ENCODE measurements around the gene C9. TPM values are rescaled to one million over a fixed set of nuclear protein-coding genes. Genes with fewer than 3 reads are reported as not detected.
"Not testable (repeated sequence)": the region's sequence is repeated elsewhere in the genome, so short reads cannot be mapped to it uniquely, and the experiment has no call there.

Gene C9
- total RNA-seq, 1 donor from 2014 or later = not detected

DNA sequence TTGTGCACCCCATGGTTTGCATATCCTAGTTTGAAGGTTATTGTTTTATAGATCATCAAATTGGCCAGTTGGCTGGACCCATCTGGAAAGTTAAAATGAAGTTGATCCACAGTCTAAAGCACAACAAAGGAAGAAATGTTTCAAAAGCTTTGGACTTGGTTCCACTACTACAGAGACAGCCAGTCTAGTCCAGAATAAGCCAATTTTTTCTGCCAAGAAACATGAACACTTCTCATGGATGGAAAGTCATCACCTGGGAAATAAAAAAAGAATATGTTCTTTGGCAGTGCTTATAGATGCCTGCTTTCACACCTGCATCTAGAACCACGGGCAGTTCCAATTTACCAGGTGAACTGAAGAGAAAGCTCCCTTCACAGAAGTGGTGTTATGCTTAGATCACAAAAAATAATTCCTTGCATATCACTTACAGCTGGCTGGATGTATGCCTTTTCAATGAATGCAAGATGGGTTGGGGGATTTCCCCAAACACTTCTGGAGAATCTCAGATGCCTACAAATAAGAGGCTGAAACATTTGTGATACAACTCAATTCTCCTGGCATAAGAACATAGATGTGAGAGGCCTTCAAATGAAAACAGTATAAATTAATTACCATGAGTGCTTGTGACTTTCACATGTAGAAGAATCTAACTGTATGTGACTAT is 26.9 kb downstream of the C9 start:
- Mint-ChIP-seq H3K27me3 (ENCODE audit: low read depth) (peaks cover 16% of the 10 kb centered on the region), H3K4me1 (ENCODE audit: low read depth) (no peaks in the 10 kb centered on the region), H3K36me3 (ENCODE audit: low read depth) (no peaks in the 10 kb centered on the region), H3K4me3 (ENCODE audit: unreplicated experiment) (no peak overlapping the region), H3K27ac (ENCODE audit: unreplicated experiment) (no peak overlapping the region), H3K9me3 (ENCODE audit: low read depth) (no peaks in the 10 kb centered on the region)
- TF ChIP-seq, protein P1, sequence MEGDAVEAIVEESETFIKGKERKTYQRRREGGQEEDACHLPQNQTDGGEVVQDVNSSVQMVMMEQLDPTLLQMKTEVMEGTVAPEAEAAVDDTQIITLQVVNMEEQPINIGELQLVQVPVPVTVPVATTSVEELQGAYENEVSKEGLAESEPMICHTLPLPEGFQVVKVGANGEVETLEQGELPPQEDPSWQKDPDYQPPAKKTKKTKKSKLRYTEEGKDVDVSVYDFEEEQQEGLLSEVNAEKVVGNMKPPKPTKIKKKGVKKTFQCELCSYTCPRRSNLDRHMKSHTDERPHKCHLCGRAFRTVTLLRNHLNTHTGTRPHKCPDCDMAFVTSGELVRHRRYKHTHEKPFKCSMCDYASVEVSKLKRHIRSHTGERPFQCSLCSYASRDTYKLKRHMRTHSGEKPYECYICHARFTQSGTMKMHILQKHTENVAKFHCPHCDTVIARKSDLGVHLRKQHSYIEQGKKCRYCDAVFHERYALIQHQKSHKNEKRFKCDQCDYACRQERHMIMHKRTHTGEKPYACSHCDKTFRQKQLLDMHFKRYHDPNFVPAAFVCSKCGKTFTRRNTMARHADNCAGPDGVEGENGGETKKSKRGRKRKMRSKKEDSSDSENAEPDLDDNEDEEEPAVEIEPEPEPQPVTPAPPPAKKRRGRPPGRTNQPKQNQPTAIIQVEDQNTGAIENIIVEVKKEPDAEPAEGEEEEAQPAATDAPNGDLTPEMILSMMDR (IDR thresholded peaks at IDR 0.05) = no peak
- DNase-seq (ENCODE audit: low spot score) = no peak

DNA sequence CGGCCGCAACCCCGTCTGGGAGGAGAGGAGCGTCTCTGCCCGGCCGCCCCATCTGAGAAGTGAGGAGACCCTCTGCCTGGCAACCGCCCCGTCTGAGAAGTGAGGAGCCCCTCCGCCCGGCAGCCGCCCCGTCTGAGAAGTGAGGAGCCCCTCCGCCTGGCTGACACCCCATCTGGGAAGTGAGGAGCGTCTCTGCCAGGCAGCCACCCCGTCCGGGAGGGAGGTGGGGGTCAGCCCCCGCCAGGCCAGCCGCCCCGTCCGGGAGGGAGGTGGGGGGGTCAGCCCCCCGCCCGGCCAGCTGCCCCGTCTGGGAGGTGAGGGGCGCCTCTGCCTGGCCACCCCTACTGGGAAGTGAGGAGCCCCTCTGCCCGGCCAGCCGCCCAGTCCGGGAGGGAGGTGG is 30.0 kb downstream of the C9 start:
- not testable (repeated sequence) for H3K4me1 Mint-ChIP-seq (ENCODE audit: low read depth); DNase-seq (ENCODE audit: low spot score); H3K4me3 Mint-ChIP-seq (ENCODE audit: unreplicated experiment); H3K27ac Mint-ChIP-seq (ENCODE audit: unreplicated experiment); H3K36me3 Mint-ChIP-seq (ENCODE audit: low read depth); H3K9me3 Mint-ChIP-seq (ENCODE audit: low read depth)
- peaks cover 11% of the 10 kb centered on the region for H3K27me3 Mint-ChIP-seq (ENCODE audit: low read depth)

DNA sequence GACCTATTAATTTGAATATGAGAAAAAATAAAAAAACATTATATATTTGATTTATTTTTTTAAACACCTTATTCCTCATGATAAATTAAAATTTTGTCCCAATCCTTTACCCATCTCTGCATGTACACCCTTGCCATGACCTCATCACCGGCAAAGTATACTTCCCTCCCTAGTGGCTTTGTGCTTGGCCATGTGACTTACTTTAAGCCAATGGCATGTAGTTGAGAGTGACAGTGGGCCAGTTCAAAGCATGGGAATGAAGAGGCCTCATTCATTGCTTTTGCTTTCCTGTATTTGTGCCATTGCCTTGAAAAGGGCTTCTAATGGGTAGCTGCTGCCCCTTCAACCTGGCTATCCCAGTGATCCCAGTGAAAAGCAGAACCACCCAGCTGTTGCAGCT is 31.2 kb downstream of the C9 start:
- TF ChIP-seq, protein P1 (IDR thresholded peaks at IDR 0.05) = no peak
- Mint-ChIP-seq H3K36me3 (ENCODE audit: low read depth) (no peaks in the 10 kb centered on the region), H3K27me3 (ENCODE audit: low read depth) (peaks cover 8% of the 10 kb centered on the region), H3K9me3 (ENCODE audit: low read depth) (no peaks in the 10 kb centered on the region), H3K4me1 (ENCODE audit: low read depth) (no peaks in the 10 kb centered on the region), H3K27ac (ENCODE audit: unreplicated experiment) (no peak overlapping the region), H3K4me3 (ENCODE audit: unreplicated experiment) (no peak overlapping the region)
- DNase-seq (ENCODE audit: low spot score) = no peak

DNA sequence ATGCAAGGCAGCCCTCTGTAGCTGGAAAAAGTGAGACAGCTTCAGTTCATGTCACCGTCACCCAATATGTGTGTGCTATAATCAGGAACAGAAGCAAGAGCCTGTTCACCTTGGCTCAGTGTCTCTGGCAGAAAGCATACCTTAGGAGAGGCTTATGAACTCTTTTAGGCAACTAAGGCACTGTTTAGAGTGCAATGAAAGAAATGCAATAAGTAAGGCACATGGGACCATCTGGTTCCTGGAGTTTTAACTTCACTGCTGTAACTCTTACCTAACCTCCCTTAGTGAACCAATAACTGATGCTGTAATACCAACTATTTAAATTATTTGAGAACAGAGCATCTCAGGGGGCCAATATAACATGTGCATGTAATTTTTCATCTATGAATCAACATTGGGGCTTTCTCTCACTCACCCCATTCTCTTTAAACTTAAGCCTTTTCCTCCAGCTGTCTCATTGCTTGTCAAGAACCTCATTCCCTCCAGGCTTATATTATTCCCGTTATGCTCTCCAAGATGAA is 32.4 kb downstream of the C9 start:
- H3K9me3 Mint-ChIP-seq (ENCODE audit: low read depth) = no peaks in the 10 kb centered on the region
- peaks cover 8% of the 10 kb centered on the region for H3K27me3 Mint-ChIP-seq (ENCODE audit: low read depth)
- no peak overlapping the region for H3K4me3 Mint-ChIP-seq (ENCODE audit: unreplicated experiment)
- DNase-seq (ENCODE audit: low spot score) = no peak
- TF ChIP-seq, protein P1 (IDR thresholded peaks at IDR 0.05) = no peak
- no peaks in the 10 kb centered on the region for H3K4me1 Mint-ChIP-seq (ENCODE audit: low read depth)
- no peaks in the 10 kb centered on the region for H3K36me3 Mint-ChIP-seq (ENCODE audit: low read depth)
- H3K27ac Mint-ChIP-seq (ENCODE audit: unreplicated experiment) = no peak overlapping the region

DNA sequence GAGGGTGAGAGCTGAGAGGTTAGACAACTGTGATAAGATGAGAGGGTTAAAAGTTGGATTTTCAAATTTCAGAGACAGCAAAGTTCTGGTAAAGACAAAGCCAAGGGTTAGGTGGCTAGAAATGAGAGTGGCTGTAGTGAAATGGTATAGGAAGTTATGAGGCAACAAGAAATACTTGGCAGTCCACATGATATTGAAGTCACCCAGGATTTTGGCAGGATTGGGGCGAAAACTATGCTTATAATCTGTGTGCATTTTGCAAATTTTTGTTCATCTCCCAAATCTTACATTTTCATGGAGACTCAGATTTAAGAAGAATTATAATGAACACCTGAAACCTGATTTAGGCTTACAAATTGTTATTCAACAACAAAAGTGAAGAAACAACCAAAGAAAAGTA is 35.6 kb downstream of the C9 start:
- DNase-seq (ENCODE audit: low spot score) = no peak
- no peaks in the 10 kb centered on the region for H3K36me3 Mint-ChIP-seq (ENCODE audit: low read depth)
- H3K27me3 Mint-ChIP-seq (ENCODE audit: low read depth) = peaks cover 16% of the 10 kb centered on the region
- H3K4me3 Mint-ChIP-seq (ENCODE audit: unreplicated experiment) = no peak overlapping the region
- TF ChIP-seq, protein P1 (IDR thresholded peaks at IDR 0.05) = no peak
- no peak overlapping the region for H3K27ac Mint-ChIP-seq (ENCODE audit: unreplicated experiment)
- no peaks in the 10 kb centered on the region for H3K4me1 Mint-ChIP-seq (ENCODE audit: low read depth)
- no peaks in the 10 kb centered on the region for H3K9me3 Mint-ChIP-seq (ENCODE audit: low read depth)

GRCh38 chr5:39323542-39323941 is 40.8 kb downstream of the C9 start:
- peaks cover 25% of the 10 kb centered on the region for H3K27me3 Mint-ChIP-seq (ENCODE audit: low read depth)
- peaks cover 2% of the 10 kb centered on the region for H3K36me3 Mint-ChIP-seq (ENCODE audit: low read depth)
- H3K4me3 Mint-ChIP-seq (ENCODE audit: unreplicated experiment) = no peak overlapping the region
- peaks cover 4% of the 10 kb centered on the region for H3K9me3 Mint-ChIP-seq (ENCODE audit: low read depth)
- H3K4me1 Mint-ChIP-seq (ENCODE audit: low read depth) = no peaks in the 10 kb centered on the region
- TF ChIP-seq, protein P1 (IDR thresholded peaks at IDR 0.05) = no peak
- DNase-seq (ENCODE audit: low spot score) = no peak
- H3K27ac Mint-ChIP-seq (ENCODE audit: unreplicated experiment) = no peak overlapping the region
